NCI-H82 treated with DMSO at 0.1 percent for 48 hours (cell line): ENCODE measurements around the gene SPON1.

ENCODE experiments used
- DNase-seq: peaks from one replicate; lab custom pipeline; 2025; ENCODE audit not compliant: unreplicated experiment; lab: John Stamatoyannopoulos, UW

SPON1 gene

GRCh38 chr11:14179116-14179820 lies 216.7 kb downstream of the SPON1 start:
- DNase-seq, result no peak

- DNase-seq, result no peak
Observed at GRCh38 chr11:14181121-14181520, 218.6 kb downstream of the SPON1 start.

- no peak for DNase-seq
Observed at GRCh38 chr11:14182833-14183364, 220.4 kb downstream of the SPON1 start.

GRCh38 chr11:14184028-14184940 lies 221.8 kb downstream of the SPON1 start:
- DNase-seq, result no peak

GRCh38 chr11:14185461-14185860 lies 222.9 kb downstream of the SPON1 start:
- DNase-seq, result no peak

- DNase-seq, result no peak
Observed at GRCh38 chr11:14186046-14186775, 223.7 kb downstream of the SPON1 start.

- no peak for DNase-seq
Observed at GRCh38 chr11:14189874-14190273, 227.4 kb downstream of the SPON1 start.

- DNase-seq, result no peak
Observed at GRCh38 chr11:14190992-14191778, 228.7 kb downstream of the SPON1 start.

- DNase-seq, result no peak
Observed at GRCh38 chr11:14193644-14194043, 231.1 kb downstream of the SPON1 start.

GRCh38 chr11:14202251-14203196 lies 240.0 kb downstream of the SPON1 start:
- no peak for DNase-seq

- no peak for DNase-seq
Observed at GRCh38 chr11:14203321-14203720, 240.8 kb downstream of the SPON1 start.

GRCh38 chr11:14212986-14213385 lies 250.5 kb downstream of the SPON1 start:
- no peak for DNase-seq

- DNase-seq, result no peak
Observed at GRCh38 chr11:14218728-14219127, 256.2 kb downstream of the SPON1 start.

GRCh38 chr11:14223636-14224288 lies 261.2 kb downstream of the SPON1 start:
- no peak for DNase-seq

- no peak for DNase-seq
Observed at GRCh38 chr11:14224395-14224794, 261.9 kb downstream of the SPON1 start.

- no peak for DNase-seq
Observed at GRCh38 chr11:14225666-14226065, 263.1 kb downstream of the SPON1 start.

- no peak for DNase-seq
Observed at GRCh38 chr11:14228356-14228755, 265.8 kb downstream of the SPON1 start.

- no peak for DNase-seq
Observed at GRCh38 chr11:14229472-14229871, 266.9 kb downstream of the SPON1 start.

- no peak for DNase-seq
Observed at GRCh38 chr11:14230407-14230806, 267.9 kb downstream of the SPON1 start.
